Lower lobe of right lung (tissue), 2 donors: ENCODE measurements around the gene AQP4. TPM values are rescaled to one million over a fixed set of nuclear protein-coding genes. Genes with fewer than 3 reads are reported as not detected.

Experiments
- ATAC-seq, 2 donors: fragments of 200-7000 bp; cut with Tn5 transposase; one replicate each; pipeline ENCODE4 v1.9.1; 2020 to 2022; ENCODE audit warnings: mild to moderate bottlenecking in 2 of 2, moderate library complexity in 2 of 2
- DNase-seq: peaks from one replicate; pipeline ENCODE4 v3.0.0-alpha.2; 2020
- H3K27ac ChIP-seq: fragments of 200-600 bp; one replicate; pipeline ENCODE4 v1.8.0; 2022
- H3K27me3 ChIP-seq: fragments of 200-600 bp; one replicate; pipeline ENCODE4 v1.8.0; 2022; ENCODE audit warnings: low read depth
- H3K36me3 ChIP-seq: fragments of 200-600 bp; one replicate; pipeline ENCODE4 v1.8.0; 2022; ENCODE audit warnings: mild to moderate bottlenecking
- H3K4me1 ChIP-seq: fragments of 200-600 bp; one replicate; pipeline ENCODE4 v1.8.0; 2022
- H3K4me3 ChIP-seq: fragments of 200-600 bp; one replicate; pipeline ENCODE4 v1.8.0; 2022; ENCODE audit warnings: mild to moderate bottlenecking
- H3K9me3 ChIP-seq: fragments of 200-600 bp; one replicate; pipeline ENCODE4 v1.8.0; 2022
- CTCF ChIP-seq: fragments of 200-600 bp; IDR thresholded peaks from one replicate; pipeline ENCODE4 v1.8.0; 2022; ENCODE audit warnings: antibody characterized with exemption, mild to moderate bottlenecking
- intact Hi-C: fragments of 100-400 bp; cut with DNase I; formaldehyde crosslinking; loops from one replicate; pipeline ENCODE4 v1.11.0; 2022
- long read RNA-seq: library from polyadenylated mRNA; unstranded; transcript quantifications from one replicate; pipeline ENCODE4 v2.0.0, GENCODE V29; 2021
- total RNA-seq: library from RNA; stranded (reverse); fragmentation: NEBNext Ultra II Directional; extraction: Animal tissue kit (Norgen Biotek cat#: 25700); gene quantifications from one replicate; pipeline ENCODE4 v1.2.1, GENCODE V29; 2021
- donor health status: DM: no; HTN: yes; CAD: no; lungs with severe emphysema.

The AQP4 gene
- total RNA-seq = 301 TPM
- long read RNA-seq, full-length matches to known transcripts = 191 of 231 reads
- long read RNA-seq, partial matches to known transcripts = 2 of 231 reads
- long read RNA-seq, other reads (novel, unspliced or antisense) = 38 of 231 reads

DNA sequence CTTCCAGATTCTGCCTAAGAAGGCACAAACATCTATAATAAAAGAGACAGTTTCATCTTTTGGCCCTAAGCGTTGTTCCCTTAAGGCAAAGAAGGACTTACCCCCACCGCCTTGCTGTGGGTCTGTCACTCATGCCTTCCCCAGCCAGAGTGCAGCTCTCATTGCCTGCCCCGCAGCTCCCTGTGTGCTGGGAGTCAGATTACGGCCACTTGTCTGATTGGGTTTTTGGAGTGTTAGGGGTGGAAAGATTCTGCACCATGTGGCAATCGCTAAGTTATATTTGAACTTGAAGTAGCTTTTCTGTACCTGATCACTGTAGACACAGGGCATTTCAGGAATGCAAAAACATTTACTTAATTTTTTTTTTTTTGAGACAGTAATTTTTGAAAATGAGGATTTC, at the start of gene AQP4:
Gene AQP4 (minus strand): TSS at position 151 of the 400 bp plus-strand sequence. CDS start 18 bp downstream, at position 133.
- intact Hi-C loops = no loop called here
- TF ChIP-seq CTCF = no peak
- H3K27ac ChIP-seq = peak within 1 kb of the TSS; percentile 76
- H3K9me3 ChIP-seq = no peaks in the 10 kb centered on the region
- ATAC-seq (peak; percentile 84 to 88), DNase-seq (peak; percentile 76)
- peaks cover 16% of the 10 kb centered on the region for H3K27me3 ChIP-seq
- peaks cover 11% of the 10 kb centered on the region for H3K4me1 ChIP-seq
- peaks cover 7% of the 10 kb centered on the region for H3K36me3 ChIP-seq
- H3K4me3 ChIP-seq = peak within 1 kb of the TSS; percentile 53

DNA sequence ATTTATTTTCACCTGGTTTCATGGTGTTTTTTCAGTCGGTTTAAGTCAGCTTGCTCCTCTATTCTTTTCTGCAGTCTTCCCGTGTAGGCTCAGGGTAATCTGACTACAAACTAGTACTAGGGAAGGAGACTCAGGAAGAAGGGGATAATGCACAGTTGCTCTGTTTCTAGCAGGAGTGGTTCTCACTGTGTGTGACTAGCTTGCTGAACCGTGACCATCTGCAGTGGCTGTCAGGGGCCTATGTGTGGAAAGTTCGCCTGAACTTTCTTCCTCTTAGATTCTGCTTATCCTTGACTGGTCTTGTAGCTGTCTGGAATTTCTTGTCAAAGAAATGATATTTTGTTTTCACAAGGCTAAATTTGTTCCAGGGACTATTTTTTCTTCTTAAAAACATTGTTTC, 46.3 kb upstream of the AQP4 start:
- intact Hi-C loops = no loop called here
- Histone ChIP-seq H3K9me3 (no peaks in the 10 kb centered on the region), H3K27ac (no peak overlapping the region), H3K4me1 (no peaks in the 10 kb centered on the region), H3K36me3 (no peaks in the 10 kb centered on the region), H3K27me3 (no peaks in the 10 kb centered on the region), H3K4me3 (no peak overlapping the region)
- no peak for DNase-seq
- TF ChIP-seq CTCF = no peak
- ATAC-seq = no peak

DNA sequence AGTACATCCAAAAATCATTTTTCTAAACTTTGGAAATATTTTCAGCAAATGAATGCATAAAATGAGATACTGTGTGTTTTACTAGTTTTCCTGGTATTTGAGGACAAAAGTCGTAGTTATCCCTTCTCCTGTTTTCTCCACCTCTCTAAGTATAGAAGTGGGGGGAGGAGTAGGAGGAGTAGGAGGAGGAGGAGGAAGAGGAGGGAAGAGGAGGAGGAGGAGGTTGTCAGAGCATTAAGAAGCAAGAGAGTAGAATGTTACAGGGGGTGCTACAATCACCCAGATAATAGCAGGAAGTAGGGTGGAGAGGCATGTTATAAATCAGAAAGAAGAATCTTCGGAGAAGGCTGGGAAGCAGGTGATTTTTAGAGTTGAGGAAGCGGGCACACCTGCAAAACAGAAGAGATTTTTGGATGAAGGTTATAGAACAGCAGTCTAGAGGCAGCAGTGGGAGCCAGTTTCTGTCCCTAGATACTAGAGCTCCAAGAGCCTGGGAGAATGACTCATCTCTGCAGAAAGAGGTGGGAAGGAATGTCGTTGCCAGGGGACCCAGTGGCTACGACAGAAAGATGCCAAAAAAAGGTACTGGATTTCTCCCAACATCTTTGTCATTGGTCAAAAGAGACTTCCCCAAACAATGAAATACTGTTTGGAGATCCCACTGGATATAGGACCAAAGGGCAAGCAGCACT, 44.2 kb upstream of the AQP4 start:
- Histone ChIP-seq H3K4me1 (no peaks in the 10 kb centered on the region), H3K27me3 (no peaks in the 10 kb centered on the region), H3K9me3 (no peaks in the 10 kb centered on the region), H3K27ac (no peak overlapping the region), H3K4me3 (no peak overlapping the region), H3K36me3 (no peaks in the 10 kb centered on the region)
- ATAC-seq (peak in 1 of 2 donors; percentile 68), DNase-seq (no peak)
- intact Hi-C loops = no loop called here
- TF ChIP-seq CTCF = no peak

- Histone ChIP-seq H3K4me3 (no peak overlapping the region), H3K27ac (no peak overlapping the region), H3K4me1 (no peaks in the 10 kb centered on the region), H3K27me3 (no peaks in the 10 kb centered on the region), H3K36me3 (no peaks in the 10 kb centered on the region), H3K9me3 (no peaks in the 10 kb centered on the region)
- intact Hi-C loops = no loop called here
- no peak for DNase-seq
- TF ChIP-seq CTCF = no peak
- no peak for ATAC-seq
Measured at GRCh38 chr18:26908906-26909305, 43.4 kb upstream of the AQP4 start.

- ATAC-seq (no peak), DNase-seq (no peak)
- H3K9me3 ChIP-seq = peaks cover 8% of the 10 kb centered on the region
- H3K36me3 ChIP-seq = no peaks in the 10 kb centered on the region
- TF ChIP-seq CTCF = no peak
- no peaks in the 10 kb centered on the region for H3K27me3 ChIP-seq
- no peaks in the 10 kb centered on the region for H3K4me1 ChIP-seq
- no peak overlapping the region for H3K27ac ChIP-seq
- intact Hi-C loops = no loop called here
- H3K4me3 ChIP-seq = no peak overlapping the region
Measured at GRCh38 chr18:26902291-26902690, 36.8 kb upstream of the AQP4 start.
